ENCODE data around the gene RDH5.

DNA sequence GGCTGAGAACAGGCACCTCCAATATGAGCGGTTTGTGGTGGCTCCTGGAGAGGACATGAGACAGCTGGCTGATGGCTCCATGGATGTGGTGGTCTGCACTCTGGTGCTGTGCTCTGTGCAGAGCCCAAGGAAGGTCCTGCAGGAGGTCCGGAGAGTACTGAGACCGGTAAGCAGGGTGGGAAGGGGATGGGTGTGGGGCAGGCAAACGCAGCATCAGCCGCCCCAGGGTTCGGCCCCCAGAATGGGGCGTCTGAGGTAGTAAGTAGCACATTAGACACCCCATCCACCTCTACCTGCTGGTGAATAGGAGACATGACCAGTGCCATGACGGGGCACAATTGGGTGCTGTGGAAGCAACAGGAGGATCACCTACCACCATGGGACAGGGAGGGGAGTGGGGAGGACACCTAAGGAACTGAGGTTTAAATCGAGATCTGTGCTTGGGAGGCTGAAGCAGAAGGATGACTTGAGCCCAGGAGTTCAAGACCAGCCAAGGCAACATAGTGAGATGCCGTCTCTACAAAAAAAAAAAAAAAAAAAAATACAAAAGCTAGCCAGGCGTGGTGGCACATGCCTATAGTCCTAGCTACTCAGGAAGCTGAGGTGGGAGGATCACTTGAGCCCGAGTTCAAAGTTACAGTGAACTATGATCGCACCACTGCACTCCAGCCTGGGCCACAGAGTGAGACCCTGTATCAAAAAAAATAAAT lies 38.0 kb upstream of the RDH5 start:
- TF ChIP-seq JUN (CRISPR knock-in tag; IDR thresholded peaks at IDR 0.05) (no peak), CREM (CRISPR knock-in tag; IDR thresholded peaks at IDR 0.05) (no peak)
- TF ChIP-seq, protein P1, sequence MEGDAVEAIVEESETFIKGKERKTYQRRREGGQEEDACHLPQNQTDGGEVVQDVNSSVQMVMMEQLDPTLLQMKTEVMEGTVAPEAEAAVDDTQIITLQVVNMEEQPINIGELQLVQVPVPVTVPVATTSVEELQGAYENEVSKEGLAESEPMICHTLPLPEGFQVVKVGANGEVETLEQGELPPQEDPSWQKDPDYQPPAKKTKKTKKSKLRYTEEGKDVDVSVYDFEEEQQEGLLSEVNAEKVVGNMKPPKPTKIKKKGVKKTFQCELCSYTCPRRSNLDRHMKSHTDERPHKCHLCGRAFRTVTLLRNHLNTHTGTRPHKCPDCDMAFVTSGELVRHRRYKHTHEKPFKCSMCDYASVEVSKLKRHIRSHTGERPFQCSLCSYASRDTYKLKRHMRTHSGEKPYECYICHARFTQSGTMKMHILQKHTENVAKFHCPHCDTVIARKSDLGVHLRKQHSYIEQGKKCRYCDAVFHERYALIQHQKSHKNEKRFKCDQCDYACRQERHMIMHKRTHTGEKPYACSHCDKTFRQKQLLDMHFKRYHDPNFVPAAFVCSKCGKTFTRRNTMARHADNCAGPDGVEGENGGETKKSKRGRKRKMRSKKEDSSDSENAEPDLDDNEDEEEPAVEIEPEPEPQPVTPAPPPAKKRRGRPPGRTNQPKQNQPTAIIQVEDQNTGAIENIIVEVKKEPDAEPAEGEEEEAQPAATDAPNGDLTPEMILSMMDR (IDR thresholded peaks at IDR 0.05), result no peak

Data from WTC11 (cell line).